Keratinocyte (primary cell): ENCODE measurements around the gene MVB12B. TPM values are rescaled to one million over a fixed set of nuclear protein-coding genes. Genes with fewer than 3 reads are reported as not detected.

Experiments used
- DNase-seq: peaks from one replicate; pipeline ENCODE4 v3.0.0-alpha.2; 2011; ENCODE audit warnings: low read depth, missing footprints, low spot score
- FAIRE-seq: peaks from 2 replicates; lab custom pipeline; 2011; peaks lifted over from hg19 to GRCh38; lab: Jason Lieb, UNC
- H2AFZ ChIP-seq: 2 replicates; pipeline ENCODE4 v1.6.0; 2012; ENCODE audit warnings: low read length, control low read depth, inconsistent platforms; ENCODE audit not compliant: control insufficient read depth
- H3K27ac ChIP-seq: 2 replicates; pipeline ENCODE4 v1.5.1; 2011; ENCODE audit warnings: low read length; ENCODE audit not compliant: control insufficient read depth, insufficient read depth
- H3K27me3 ChIP-seq: 3 replicates; pipeline ENCODE4 v1.6.0; 2011; ENCODE audit warnings: low read length; ENCODE audit not compliant: control insufficient read depth, insufficient read depth; ENCODE audit errors: extremely low read depth
- H3K36me3 ChIP-seq, 2 experiments: 2 replicates in 1 of 2; 3 replicates in 1 of 2; pipeline ENCODE4 v1.5.1; 2011; ENCODE audit warnings: low read length in 2 of 2, mild to moderate bottlenecking in 1 of 2; ENCODE audit not compliant: control insufficient read depth in 2 of 2, insufficient read depth in 2 of 2; ENCODE audit errors: extremely low read depth in 1 of 2
- H3K4me1 ChIP-seq: 3 replicates; pipeline ENCODE4 v1.5.1; 2011; ENCODE audit warnings: low read length; ENCODE audit not compliant: control insufficient read depth, insufficient read depth; ENCODE audit errors: extremely low read depth
- H3K4me2 ChIP-seq: 3 replicates; pipeline ENCODE4 v1.6.0; 2011; ENCODE audit warnings: low read depth, low read length; ENCODE audit not compliant: control insufficient read depth, insufficient read depth; ENCODE audit errors: extremely low read depth
- H3K4me3 ChIP-seq, 3 experiments: fragments of 200-600 bp in 1 of 3; sonication (generic) in 1 of 3; 2 replicates in 2 of 3; 3 replicates in 1 of 3; pipeline ENCODE4 v1.5.1; 2011 to 2016; ENCODE audit warnings: low read length in 3 of 3, mild to moderate bottlenecking in 3 of 3, control low read depth in 2 of 3, inconsistent platforms in 1 of 3, low read depth in 1 of 3, mixed read lengths in 1 of 3, mixed run types in 1 of 3, moderate library complexity in 1 of 3; ENCODE audit not compliant: control insufficient read depth in 2 of 3, insufficient read depth in 2 of 3; ENCODE audit errors: extremely low read depth in 1 of 3
- H3K79me2 ChIP-seq: 2 replicates; pipeline ENCODE4 v1.6.0; 2012; ENCODE audit warnings: low read length; ENCODE audit not compliant: control insufficient read depth, insufficient read depth
- H3K9ac ChIP-seq: 3 replicates; pipeline ENCODE4 v1.6.0; 2011; ENCODE audit warnings: low read length; ENCODE audit not compliant: control insufficient read depth, insufficient read depth; ENCODE audit errors: extremely low read depth
- H3K9me1 ChIP-seq: 3 replicates; pipeline ENCODE4 v1.6.0; 2011; ENCODE audit warnings: low read length; ENCODE audit not compliant: control insufficient read depth, insufficient read depth; ENCODE audit errors: extremely low read depth
- H3K9me3 ChIP-seq: 2 replicates; pipeline ENCODE4 v1.5.1; 2012; ENCODE audit warnings: low read depth, low read length; ENCODE audit not compliant: control insufficient read depth
- H4K20me1 ChIP-seq: 3 replicates; pipeline ENCODE4 v1.6.0; 2011; ENCODE audit warnings: low read length; ENCODE audit not compliant: control insufficient read depth, insufficient read depth; ENCODE audit errors: extremely low read depth
- CTCF ChIP-seq, 3 experiments: IDR thresholded peaks in 1 of 3; conservative IDR thresholded peaks in 1 of 3; optimal IDR thresholded peaks in 1 of 3; 2 replicates in 2 of 3; 3 replicates in 1 of 3; pipeline versions ENCODE3 to v1.5.1; 2011; ENCODE audit warnings: low read length in 3 of 3, mild to moderate bottlenecking in 3 of 3, moderate library complexity in 2 of 3, control low read depth in 1 of 3, inconsistent platforms in 1 of 3; ENCODE audit not compliant: insufficient read depth in 2 of 3; ENCODE audit errors: extremely low read depth in 1 of 3
- EZH2 ChIP-seq: IDR thresholded peaks from one replicate; pipeline ENCODE4 v1.6.1; 2012; ENCODE audit warnings: inconsistent platforms, mild to moderate bottlenecking, low read length, moderate library complexity
- dilution Hi-C: fragments of 300-500 bp; cut with MboI; formaldehyde crosslinking; loops from one replicate; pipeline ENCODE4 v1.7.0; 2020; ENCODE audit warnings: low sequenced_read_pairs; ENCODE audit not compliant: extremely low pct_ligation_motif_present
- polyA plus RNA-seq, 5 experiments: library from polyadenylated mRNA; depleted of rRNA in 3 of 5; stranded (reverse) in 3 of 5; stranded (forward) in 1 of 5; unstranded in 1 of 5; fragments of >200 nt; gene quantifications; 1 replicate in 1 of 5; 2 replicates in 3 of 5; 3 replicates in 1 of 5; pipeline versions ENCODE4 v1.2.1 to v1.2.3, GENCODE V29; 2011 to 2012; ENCODE audit warnings: missing spikeins in 2 of 5, low read depth in 1 of 5, low replicate concordance in 1 of 5

MVB12B gene
- polyA plus RNA-seq, 1 donor (not counting 4 experiments of a cell fraction or from before 2014, with no cell fraction given): 1.2 TPM

- Histone ChIP-seq H3K27ac (no peak overlapping the region), H3K9me3 (no peaks in the 10 kb centered on the region), H3K36me3 (no peaks in the 10 kb centered on the region), H3K4me2 (no peak overlapping the region), H3K4me3 (no peak overlapping the region), H3K4me1 (no peaks in the 10 kb centered on the region), H2AFZ (no peak overlapping the region), H3K9ac (no peak overlapping the region), H3K27me3 (no peaks in the 10 kb centered on the region), H3K9me1 (no peaks in the 10 kb centered on the region), H4K20me1 (no peaks in the 10 kb centered on the region), H3K79me2 (no peaks in the 10 kb centered on the region)
- TF ChIP-seq EZH2 (no peak), CTCF (optimal IDR thresholded peaks at IDR 0.05 in 1 of 3, IDR thresholded peaks at IDR 0.05 in 1 of 3, conservative IDR thresholded peaks at IDR 0.05 in 1 of 3; ENCODE audit: extremely low read depth in 1 of 3, insufficient read depth in 2 of 3, low read length in 3 of 3) (no peak)
- FAIRE-seq: no peak
- dilution Hi-C loops: no loop called here
- DNase-seq: no peak
Observed at GRCh38 chr9:126448136-126448535, 121.5 kb downstream of the MVB12B start.

DNA sequence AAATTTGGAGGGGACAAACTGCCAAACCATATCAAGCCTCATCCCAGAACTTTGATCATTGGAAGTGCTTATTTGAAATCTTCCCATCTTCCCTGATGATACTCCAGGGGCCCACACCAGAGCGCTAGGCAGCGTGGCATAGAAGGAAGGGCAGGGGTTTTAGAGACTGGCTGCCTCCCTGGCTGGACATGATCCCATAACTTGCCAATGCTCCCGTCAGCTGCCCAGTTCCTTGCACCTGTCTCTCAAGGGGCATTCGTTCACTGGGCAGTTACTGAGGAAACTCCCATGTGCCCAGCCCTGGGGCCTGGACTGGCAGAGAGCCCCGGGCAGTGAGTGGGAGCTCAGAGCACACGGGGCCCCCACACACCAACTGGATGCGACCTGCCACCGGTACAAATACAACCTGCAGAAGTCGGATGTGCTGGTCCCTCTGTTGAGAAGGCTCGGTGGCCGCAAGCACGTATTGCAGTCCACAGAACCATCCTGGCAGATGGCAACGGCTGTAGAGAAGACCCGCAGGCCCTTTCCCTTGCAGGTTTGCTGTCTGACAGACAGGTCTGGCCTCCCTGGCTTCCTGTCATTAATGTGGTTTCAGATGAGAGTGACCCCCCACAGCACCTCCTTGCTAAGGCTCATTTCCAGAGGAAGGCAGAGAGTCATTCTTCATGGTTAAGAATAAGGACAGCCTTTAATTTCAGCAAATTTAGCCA lies 122.4 kb downstream of the MVB12B start:
- DNase-seq (no peak), FAIRE-seq (no peak)
- dilution Hi-C loops: no loop called here
- Histone ChIP-seq H3K9ac (no peak overlapping the region), H3K4me2 (no peak overlapping the region), H3K27me3 (no peaks in the 10 kb centered on the region), H3K9me3 (no peaks in the 10 kb centered on the region), H3K79me2 (no peaks in the 10 kb centered on the region), H3K4me1 (no peaks in the 10 kb centered on the region), H3K27ac (no peak overlapping the region), H3K36me3 (no peaks in the 10 kb centered on the region), H4K20me1 (no peaks in the 10 kb centered on the region), H3K4me3 (no peak overlapping the region), H2AFZ (no peak overlapping the region), H3K9me1 (no peaks in the 10 kb centered on the region)
- TF ChIP-seq EZH2 (no peak), CTCF (optimal IDR thresholded peaks at IDR 0.05 in 1 of 3, IDR thresholded peaks at IDR 0.05 in 1 of 3, conservative IDR thresholded peaks at IDR 0.05 in 1 of 3; ENCODE audit: extremely low read depth in 1 of 3, insufficient read depth in 2 of 3, low read length in 3 of 3) (no peak)
